IPS-NIHi7 (cell line): ENCODE measurements around the gene CD8B2.
"Not testable (repeated sequence)": the region's sequence is repeated elsewhere in the genome, so short reads cannot be mapped to it uniquely, and the experiment has no call there.

Experiments used
- DNase-seq: peaks from one replicate; pipeline ENCODE4 v3.0.0; 2012; ENCODE audit warnings: mixed read lengths; ENCODE audit errors: extremely low spot score

Gene CD8B2

GRCh38 chr2:106511934-106512333 lies 24.8 kb downstream of the CD8B2 start:
- not testable (repeated sequence) for DNase-seq

GRCh38 chr2:106513391-106513790 lies 26.2 kb downstream of the CD8B2 start:
- DNase-seq = not testable (repeated sequence)

- DNase-seq = not testable (repeated sequence)
Measured at GRCh38 chr2:106514827-106515226, 27.7 kb downstream of the CD8B2 start.

GRCh38 chr2:106516436-106516835 lies 29.3 kb downstream of the CD8B2 start:
- DNase-seq = no peak

GRCh38 chr2:106516864-106517263 lies 29.7 kb downstream of the CD8B2 start:
- DNase-seq = no peak

GRCh38 chr2:106517329-106517728 lies 30.2 kb downstream of the CD8B2 start:
- DNase-seq = no peak

GRCh38 chr2:106519767-106520166 lies 32.6 kb downstream of the CD8B2 start:
- DNase-seq = no peak

- no peak for DNase-seq
Measured at GRCh38 chr2:106521016-106521415, 33.9 kb downstream of the CD8B2 start.

- DNase-seq = no peak
Measured at GRCh38 chr2:106523976-106524665, 37.0 kb downstream of the CD8B2 start.

- DNase-seq = no peak
Measured at GRCh38 chr2:106530866-106531265, 43.7 kb downstream of the CD8B2 start.

- DNase-seq = no peak
Measured at GRCh38 chr2:106531676-106532214, 44.6 kb downstream of the CD8B2 start.

GRCh38 chr2:106532236-106532635 lies 45.1 kb downstream of the CD8B2 start:
- DNase-seq = no peak

- no peak for DNase-seq
Measured at GRCh38 chr2:106534471-106534870, 47.3 kb downstream of the CD8B2 start.

GRCh38 chr2:106536490-106536889 lies 49.3 kb downstream of the CD8B2 start:
- DNase-seq = no peak

GRCh38 chr2:106537047-106537446 lies 49.9 kb downstream of the CD8B2 start:
- no peak for DNase-seq

GRCh38 chr2:106537791-106538191 lies 50.6 kb downstream of the CD8B2 start:
- DNase-seq = no peak

GRCh38 chr2:106540886-106541285 lies 53.7 kb downstream of the CD8B2 start:
- no peak for DNase-seq

- no peak for DNase-seq
Measured at GRCh38 chr2:106541333-106541732, 54.2 kb downstream of the CD8B2 start.

- peak; percentile 85 for DNase-seq
Measured at GRCh38 chr2:106542746-106543359, 55.7 kb downstream of the CD8B2 start.

- DNase-seq = no peak
Measured at GRCh38 chr2:106545007-106545406, 57.8 kb downstream of the CD8B2 start.

GRCh38 chr2:106546391-106546990 lies 59.3 kb downstream of the CD8B2 start:
- DNase-seq = no peak

- no peak for DNase-seq
Measured at GRCh38 chr2:106547164-106547903, 60.2 kb downstream of the CD8B2 start.
